Activated B cell treated with CpG ODN at 0.5 μM for 24 hours (primary cell): ENCODE measurements around the gene DNAH9. TPM values are rescaled to one million over a fixed set of nuclear protein-coding genes. Genes with fewer than 3 reads are reported as not detected.

Source experiments
- ATAC-seq: fragments of 200-7000 bp; cut with Tn5 transposase; one replicate; pipeline ENCODE4 v1.10.0; 2021; ENCODE audit warnings: low read depth, mild to moderate bottlenecking, moderate library complexity
- CTCF ChIA-PET: fragments of 350-600 bp; sonication (Branson Sonifier 250); formaldehyde crosslinking; loops from one replicate; lab custom pipeline; 2021; ENCODE audit warnings: antibody characterized with exemption; lab: Charles Lee
- POLR2A ChIA-PET: fragments of 350-600 bp; sonication (Branson Sonifier 250); formaldehyde crosslinking; loops from one replicate; lab custom pipeline; 2021; ENCODE audit warnings: antibody characterized with exemption; lab: Charles Lee
- DNase-seq: peaks from one replicate; pipeline ENCODE4 v3.0.0; 2022
- H3K27ac Mint-ChIP-seq: one replicate; pipeline ENCODE4 v1.8.0; 2020; ENCODE audit warnings: mixed read lengths
- H3K27me3 Mint-ChIP-seq: one replicate; pipeline ENCODE4 v1.8.0; 2021; ENCODE audit warnings: mixed read lengths
- H3K36me3 Mint-ChIP-seq: one replicate; pipeline ENCODE4 v1.8.0; 2021; ENCODE audit warnings: low read depth, mixed read lengths
- H3K4me1 Mint-ChIP-seq: one replicate; pipeline ENCODE4 v1.8.0; 2021; ENCODE audit warnings: mixed read lengths
- H3K4me3 Mint-ChIP-seq: one replicate; pipeline ENCODE4 v1.8.0; 2020; ENCODE audit warnings: mild to moderate bottlenecking, mixed read lengths
- H3K9me3 Mint-ChIP-seq: one replicate; pipeline ENCODE4 v1.8.0; 2020; ENCODE audit warnings: mixed read lengths
- CTCF ChIP-seq: fragments of 200-600 bp; IDR thresholded peaks from one replicate; pipeline ENCODE4 v1.8.0; 2022; ENCODE audit warnings: antibody characterized with exemption, mild to moderate bottlenecking
- intact Hi-C: fragments of 100-400 bp; cut with micrococcal nuclease; formaldehyde crosslinking; loops from one replicate; pipeline ENCODE4 v1.15.1; 2024
- total RNA-seq: library from RNA; stranded (reverse); gene quantifications from 2 replicates; pipeline ENCODE4 v1.2.3, GENCODE V29; 2022

The DNAH9 gene
- total RNA-seq, 1 donor from 2014 or later = not detected

GRCh38 chr17:11628831-11629230 is 30.6 kb downstream of the DNAH9 start:
- DNase-seq (no peak), ATAC-seq (no peak)
- Mint-ChIP-seq H3K4me3 (no peak overlapping the region), H3K27me3 (no peaks in the 10 kb centered on the region), H3K27ac (no peak overlapping the region), H3K36me3 (no peaks in the 10 kb centered on the region), H3K4me1 (no peaks in the 10 kb centered on the region), H3K9me3 (no peaks in the 10 kb centered on the region)
- ChIA-PET POLR2A (no interaction called here), CTCF (no interaction called here)
- intact Hi-C loops = no loop called here
- no peak for TF ChIP-seq CTCF

- no peak overlapping the region for H3K27ac Mint-ChIP-seq
- DNase-seq = no peak
- no peak overlapping the region for H3K4me3 Mint-ChIP-seq
- H3K27me3 Mint-ChIP-seq = no peaks in the 10 kb centered on the region
- intact Hi-C loops = no loop called here
- POLR2A ChIA-PET = no interaction called here
- peaks cover 4% of the 10 kb centered on the region for H3K9me3 Mint-ChIP-seq
- H3K4me1 Mint-ChIP-seq = no peaks in the 10 kb centered on the region
- TF ChIP-seq CTCF = no peak
- no peaks in the 10 kb centered on the region for H3K36me3 Mint-ChIP-seq
- CTCF ChIA-PET = no interaction called here
- no peak for ATAC-seq
These were observed 38.5 kb downstream of the DNAH9 start for GRCh38 chr17:11636771-11637170.

GRCh38 chr17:11637796-11638195 is 39.5 kb downstream of the DNAH9 start:
- DNase-seq = no peak
- intact Hi-C loops = no loop called here
- Mint-ChIP-seq H3K36me3 (no peaks in the 10 kb centered on the region), H3K27ac (no peak overlapping the region), H3K9me3 (peaks cover 4% of the 10 kb centered on the region), H3K4me3 (no peak overlapping the region), H3K27me3 (no peaks in the 10 kb centered on the region), H3K4me1 (no peaks in the 10 kb centered on the region)
- ATAC-seq = no peak
- no peak for TF ChIP-seq CTCF
- ChIA-PET CTCF (no interaction called here), POLR2A (no interaction called here)

GRCh38 chr17:11638700-11639265 is 40.5 kb downstream of the DNAH9 start:
- Mint-ChIP-seq H3K9me3 (peaks cover 4% of the 10 kb centered on the region), H3K4me1 (no peaks in the 10 kb centered on the region), H3K27me3 (no peaks in the 10 kb centered on the region), H3K4me3 (no peak overlapping the region), H3K27ac (no peak overlapping the region), H3K36me3 (no peaks in the 10 kb centered on the region)
- ATAC-seq (no peak), DNase-seq (no peak)
- ChIA-PET CTCF (no interaction called here), POLR2A (no interaction called here)
- intact Hi-C loops = no loop called here
- no peak for TF ChIP-seq CTCF

GRCh38 chr17:11639736-11640462 is 41.6 kb downstream of the DNAH9 start:
- CTCF ChIA-PET = no interaction called here

More at GRCh38 chr17:11639736-11640462, 41.6 kb downstream of the DNAH9 start:
- no peak for DNase-seq
- no peaks in the 10 kb centered on the region for H3K36me3 Mint-ChIP-seq
- ATAC-seq = no peak
- no peak overlapping the region for H3K27ac Mint-ChIP-seq
- intact Hi-C loops = no loop called here
- no peak for TF ChIP-seq CTCF
- H3K27me3 Mint-ChIP-seq = no peaks in the 10 kb centered on the region
- no peaks in the 10 kb centered on the region for H3K4me1 Mint-ChIP-seq
- H3K4me3 Mint-ChIP-seq = no peak overlapping the region
- POLR2A ChIA-PET = no interaction called here
- H3K9me3 Mint-ChIP-seq = peaks cover 4% of the 10 kb centered on the region
